ENCODE results near the gene GAS2L1.

GAS2L1 gene

DNA sequence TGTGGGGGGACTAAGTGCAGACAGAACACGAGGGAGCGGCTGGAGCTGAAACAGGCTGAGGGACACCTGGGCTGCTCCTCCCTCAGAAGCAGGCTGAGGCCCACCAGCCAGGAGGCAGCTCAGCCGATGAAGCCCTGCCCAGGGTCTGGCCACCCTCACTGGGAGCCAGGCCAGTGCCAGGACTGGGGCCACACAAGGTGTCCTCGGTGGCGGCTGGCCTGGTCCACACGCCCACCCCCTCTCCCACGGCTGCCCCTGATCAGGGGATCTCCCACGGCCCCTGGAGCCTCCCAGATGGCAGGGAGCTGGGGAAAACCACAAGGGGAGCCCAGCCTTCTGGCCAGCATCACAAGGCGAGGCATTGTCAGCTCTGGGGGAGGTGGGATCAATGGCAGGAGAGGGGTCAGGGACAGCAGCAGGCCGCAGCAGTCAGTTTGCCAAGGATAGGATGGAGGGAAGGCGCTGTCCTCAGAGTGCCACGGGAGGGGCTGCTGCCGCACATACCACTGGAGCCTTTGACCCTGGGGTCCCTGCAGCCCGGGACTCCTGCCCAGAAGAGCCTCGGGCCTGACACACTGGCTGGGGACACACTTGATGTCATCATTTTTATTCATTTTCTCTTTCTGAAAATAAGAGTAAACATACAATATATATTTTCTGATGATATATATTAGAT, 20.8 kb downstream of the GAS2L1 start:
- no peak for DNase-seq (ENCODE audit: low spot score)

DNA sequence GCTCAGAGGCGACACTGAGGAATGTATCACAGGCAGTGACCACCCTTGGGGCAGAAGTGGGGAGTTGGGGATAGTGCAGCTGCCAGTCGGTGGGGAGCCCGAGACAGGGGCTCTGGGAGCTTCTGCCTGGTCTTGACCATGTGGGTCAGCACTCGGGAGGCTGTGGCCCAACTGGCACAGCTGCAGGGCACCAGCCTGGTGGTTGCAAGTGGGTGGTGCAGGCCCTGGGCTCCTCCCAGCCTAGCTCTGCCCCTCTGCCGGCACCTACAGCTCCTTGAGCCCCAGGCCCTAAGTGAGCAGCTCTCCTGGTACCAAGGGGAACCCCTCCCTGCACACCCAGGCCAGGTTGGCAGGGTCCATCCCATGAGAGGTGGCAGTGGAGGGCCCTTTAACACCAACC, 21.6 kb downstream of the GAS2L1 start:
- no peak for DNase-seq (ENCODE audit: low spot score)

DNA sequence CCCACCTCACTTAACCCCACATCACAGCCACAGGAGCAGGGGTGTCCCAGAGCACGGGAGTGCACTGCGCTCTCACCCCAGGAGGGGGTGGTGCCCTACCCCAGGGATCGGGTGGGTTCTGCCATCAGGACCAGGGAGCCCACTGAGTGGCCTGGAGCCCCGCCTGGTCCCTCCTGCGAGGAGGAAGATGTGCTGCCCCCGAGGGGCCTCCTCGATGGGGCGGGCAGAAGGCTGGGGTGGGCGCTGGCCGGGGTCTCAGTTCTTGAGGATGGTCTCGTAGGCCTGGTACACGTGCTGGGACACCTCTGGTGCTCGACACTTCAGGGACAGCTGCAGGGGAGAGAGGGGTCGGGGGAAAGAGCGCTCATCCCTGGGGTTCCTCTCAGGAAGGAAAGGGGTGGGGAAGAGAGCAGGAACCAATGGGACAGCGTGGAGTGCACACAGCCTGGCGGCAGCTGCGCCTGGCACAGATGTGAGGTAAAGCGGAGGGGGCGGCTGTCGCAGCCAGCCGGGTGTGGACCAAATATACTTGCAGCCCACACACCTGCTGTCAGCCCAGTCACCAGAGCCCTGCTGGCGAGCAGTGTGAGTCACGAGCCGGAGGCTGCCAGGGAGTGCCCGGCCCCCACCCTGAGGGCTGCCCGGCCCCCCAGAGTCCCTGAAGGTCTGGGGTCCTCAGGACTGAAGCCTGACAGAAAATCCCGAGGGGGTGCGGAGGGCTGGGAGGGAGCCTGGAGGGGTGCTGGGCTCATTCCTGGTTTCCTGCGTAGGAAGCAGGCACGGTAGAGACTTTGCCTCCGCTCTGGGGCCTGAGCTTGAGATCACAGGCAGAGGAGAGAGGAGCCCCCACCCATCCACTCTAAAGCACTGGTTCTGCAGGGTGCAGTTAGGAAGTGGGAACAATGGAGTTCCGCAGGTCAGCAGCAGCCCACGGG, 22.4 kb downstream of the GAS2L1 start:
- DNase-seq (ENCODE audit: low spot score) = no peak

DNA sequence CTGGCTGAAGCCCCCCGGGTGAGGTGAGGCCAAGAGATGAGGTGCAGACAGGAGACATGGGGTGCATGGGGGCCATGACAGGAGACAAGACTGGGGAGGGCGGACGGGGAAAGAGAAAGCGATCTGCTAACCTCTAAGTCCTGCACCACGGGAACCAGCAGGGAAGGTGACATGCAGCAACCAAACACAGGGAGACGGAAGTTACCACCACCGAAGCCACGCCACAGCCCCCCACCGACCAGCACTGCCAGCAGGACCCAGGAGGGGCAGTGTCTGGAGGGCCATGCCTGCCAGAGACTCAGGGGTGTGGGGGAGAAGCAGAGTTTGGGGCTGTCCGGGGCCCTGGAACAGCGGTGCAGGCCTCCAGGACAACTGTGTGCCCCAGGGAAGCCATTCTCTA, 23.1 kb downstream of the GAS2L1 start:
- no peak for DNase-seq (ENCODE audit: low spot score)

DNA sequence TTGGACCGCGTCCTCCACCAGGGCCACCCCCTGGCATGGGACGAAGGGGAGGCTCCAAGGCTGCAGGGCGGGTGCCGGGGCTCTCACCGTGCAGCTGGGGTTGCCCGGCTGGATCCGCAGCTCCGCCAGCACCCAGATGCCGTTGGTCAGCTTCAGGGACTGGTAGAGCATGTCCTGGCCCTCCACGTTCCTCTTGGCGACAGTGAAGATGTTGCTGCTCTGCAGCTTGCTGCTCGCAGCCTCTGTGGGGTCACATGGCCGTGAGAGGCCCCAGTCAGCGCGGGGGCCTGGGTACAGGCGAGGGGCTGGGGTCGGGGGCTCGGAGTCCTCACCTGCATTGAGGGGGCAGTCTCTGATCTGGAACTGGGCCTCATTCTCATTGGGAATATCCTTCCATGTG, 23.8 kb downstream of the GAS2L1 start:
- DNase-seq (ENCODE audit: low spot score) = no peak

DNA sequence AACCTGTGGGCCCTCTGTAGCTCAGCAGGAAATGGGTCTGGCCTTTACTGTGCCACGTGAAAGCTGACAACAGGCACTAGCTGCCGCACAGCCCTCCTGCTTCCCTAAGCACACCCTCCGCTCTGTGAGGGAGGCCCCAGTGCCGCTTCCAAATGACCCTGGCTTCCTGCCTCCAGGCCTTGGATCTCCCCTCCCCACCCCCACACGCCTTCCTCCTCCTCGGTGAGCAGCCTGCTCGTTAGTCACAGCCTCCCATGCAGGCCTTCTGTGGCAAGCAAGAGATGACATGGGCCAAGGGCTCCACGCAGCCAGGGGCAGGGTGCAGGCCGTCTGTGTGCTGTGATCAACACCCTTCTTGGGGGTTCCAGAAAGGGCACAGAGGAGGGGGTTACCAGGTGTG, 24.3 kb downstream of the GAS2L1 start:
- no peak for DNase-seq (ENCODE audit: low spot score)

DNA sequence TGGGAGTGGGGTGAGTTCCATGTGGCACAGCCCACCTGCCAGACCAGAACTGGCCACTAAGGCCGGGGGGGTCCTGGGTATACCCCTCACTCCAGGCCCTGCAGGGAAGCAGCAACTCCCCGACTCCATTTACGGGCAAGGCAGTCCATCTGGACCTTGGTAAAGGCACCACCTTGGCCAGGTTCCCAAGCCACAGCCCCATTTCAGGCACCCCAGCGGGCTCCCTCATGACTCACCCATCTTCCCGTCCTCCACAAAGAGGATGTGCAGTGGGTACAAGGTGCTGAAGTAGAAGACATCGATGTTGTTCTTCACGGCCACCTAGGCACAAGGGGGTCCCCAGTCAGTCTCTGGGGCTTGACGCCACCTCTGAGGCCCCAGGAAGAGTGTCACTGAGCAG, 24.8 kb downstream of the GAS2L1 start:
- no peak for DNase-seq (ENCODE audit: low spot score)

DNA sequence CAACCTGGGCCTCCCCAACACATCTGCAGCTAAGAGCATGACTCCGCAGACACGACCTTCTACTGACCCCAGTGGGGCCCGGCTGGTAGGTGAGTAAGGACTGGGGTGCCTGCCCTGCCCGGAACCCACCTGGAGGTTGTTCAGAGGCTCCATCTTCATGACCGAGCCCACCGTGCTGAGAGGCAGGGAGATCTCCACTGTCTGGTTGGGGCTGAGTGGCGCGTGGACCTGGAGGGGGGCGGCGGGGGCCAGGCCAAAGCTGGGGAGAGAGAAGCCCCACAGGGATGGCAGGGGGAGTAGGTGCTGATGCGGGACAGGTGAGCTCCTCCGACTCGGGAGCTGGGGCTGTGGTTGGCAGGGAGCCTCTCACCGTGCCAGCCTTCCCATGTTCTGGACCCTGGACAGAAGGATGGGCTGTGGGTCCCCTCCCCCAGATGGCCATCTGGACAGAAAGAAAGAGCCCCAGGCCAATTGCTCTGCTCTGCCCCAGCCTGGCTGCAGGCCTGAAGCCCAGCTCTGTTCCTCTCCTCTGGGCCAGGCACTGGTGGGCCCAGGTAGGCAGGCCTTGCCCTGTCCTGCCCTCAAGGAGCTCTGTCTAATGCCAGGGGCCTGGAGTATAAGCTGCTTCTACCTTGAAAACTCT, 25.3 kb downstream of the GAS2L1 start:
- DNase-seq (ENCODE audit: low spot score) = no peak

DNA sequence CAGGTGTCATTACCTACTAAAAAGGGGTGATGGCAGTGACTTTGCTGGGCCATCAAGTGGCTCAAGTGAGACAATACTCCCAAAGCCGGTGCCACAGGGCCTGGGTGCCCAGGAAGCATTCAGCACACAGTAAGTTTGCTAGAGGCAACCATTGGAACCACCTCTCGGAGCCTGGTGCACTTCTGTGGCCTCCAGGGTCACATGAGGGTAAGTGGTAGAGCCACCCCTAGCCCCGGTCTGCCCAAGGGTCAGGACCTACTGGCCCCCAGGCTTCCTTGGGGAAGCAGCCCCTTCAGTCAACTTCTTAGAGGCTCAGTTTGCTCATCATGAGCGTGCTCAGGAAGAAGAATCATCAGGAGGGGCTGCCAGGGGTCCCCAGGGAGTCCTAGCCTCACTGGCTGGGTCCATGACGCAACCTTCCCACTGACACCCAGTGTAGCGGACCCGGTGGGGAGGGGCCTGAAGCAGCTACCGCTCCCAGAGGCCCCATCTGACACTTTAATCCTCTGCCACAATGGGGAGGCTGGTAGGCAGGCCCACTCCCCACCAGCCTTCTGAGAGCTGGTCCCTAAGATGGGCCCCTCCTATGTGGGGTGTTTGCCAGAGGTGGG, 26.5 kb downstream of the GAS2L1 start:
- DNase-seq (ENCODE audit: low spot score) = no peak

DNA sequence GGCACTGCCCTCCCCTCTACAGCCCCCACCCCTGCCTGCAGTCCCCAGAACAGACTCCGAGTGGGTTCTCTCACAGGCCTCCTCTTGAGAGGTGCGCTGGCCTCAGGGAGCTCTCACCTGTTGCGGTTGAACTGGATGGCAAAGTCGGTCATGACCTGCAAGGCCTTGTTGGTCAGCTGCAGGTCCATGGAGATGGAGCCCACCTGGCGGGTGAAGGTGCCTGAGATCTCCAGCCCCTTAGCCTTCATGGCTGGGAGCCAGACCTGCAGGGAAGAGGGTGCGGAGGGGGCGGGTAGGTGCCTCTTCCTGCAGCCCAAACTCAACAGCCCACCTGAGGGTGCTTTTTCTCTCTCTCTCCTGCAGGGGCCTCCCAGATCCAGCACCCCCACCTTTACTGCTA, 27.7 kb downstream of the GAS2L1 start:
- DNase-seq (ENCODE audit: low spot score) = no peak

DNA sequence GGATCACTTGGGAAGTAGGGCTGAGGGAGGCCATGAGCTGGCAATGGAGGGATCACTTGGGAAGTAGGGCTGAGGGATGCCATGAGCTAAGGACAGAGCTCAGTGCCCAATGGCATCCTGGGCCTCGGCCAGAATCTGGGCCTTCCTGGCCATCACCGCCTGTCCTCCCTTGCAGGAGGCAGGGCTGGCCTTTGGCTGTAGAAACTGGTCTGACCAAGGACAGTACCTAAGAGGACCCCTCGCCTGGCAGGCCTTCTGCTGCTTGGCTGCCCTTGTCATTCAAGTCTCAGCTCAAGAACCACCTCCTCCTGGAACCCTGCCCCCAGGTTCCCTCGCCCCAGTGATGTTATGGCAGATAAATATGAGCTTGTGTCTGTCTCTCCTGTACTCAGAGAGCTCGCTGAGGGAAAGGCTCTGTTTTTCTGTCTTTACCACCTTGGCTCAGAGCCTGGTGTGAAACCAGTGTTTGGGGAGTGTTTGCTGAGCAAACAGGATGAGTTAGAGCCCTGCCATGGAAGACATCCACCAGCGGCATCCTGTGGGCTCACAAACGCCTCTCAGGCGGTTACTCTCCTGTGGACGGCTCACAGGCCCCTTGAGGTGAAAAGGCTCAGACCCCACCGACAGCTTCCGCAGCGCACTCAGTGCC, 28.4 kb downstream of the GAS2L1 start:
- DNase-seq (ENCODE audit: low spot score) = no peak

DNA sequence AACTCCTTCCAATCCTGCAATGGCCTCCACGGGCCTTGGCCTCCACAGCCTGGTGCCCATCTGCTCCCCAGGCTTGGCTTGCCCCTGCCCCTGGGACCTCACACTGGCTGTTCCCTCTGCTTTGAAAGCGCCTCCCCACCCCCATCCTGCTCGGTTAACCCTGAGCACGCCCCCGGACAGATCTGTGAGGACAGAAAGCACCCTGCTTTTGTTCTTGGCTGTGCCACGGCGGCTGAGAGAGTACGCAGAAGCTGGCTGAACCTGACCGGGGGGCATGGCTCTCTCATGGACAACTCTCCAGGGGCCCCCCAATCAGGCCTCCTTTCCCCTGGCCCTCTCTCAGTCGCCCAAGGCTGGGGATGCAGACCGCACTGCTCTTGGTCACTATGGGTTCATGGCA, 29.2 kb downstream of the GAS2L1 start:
- DNase-seq (ENCODE audit: low spot score) = no peak

DNA sequence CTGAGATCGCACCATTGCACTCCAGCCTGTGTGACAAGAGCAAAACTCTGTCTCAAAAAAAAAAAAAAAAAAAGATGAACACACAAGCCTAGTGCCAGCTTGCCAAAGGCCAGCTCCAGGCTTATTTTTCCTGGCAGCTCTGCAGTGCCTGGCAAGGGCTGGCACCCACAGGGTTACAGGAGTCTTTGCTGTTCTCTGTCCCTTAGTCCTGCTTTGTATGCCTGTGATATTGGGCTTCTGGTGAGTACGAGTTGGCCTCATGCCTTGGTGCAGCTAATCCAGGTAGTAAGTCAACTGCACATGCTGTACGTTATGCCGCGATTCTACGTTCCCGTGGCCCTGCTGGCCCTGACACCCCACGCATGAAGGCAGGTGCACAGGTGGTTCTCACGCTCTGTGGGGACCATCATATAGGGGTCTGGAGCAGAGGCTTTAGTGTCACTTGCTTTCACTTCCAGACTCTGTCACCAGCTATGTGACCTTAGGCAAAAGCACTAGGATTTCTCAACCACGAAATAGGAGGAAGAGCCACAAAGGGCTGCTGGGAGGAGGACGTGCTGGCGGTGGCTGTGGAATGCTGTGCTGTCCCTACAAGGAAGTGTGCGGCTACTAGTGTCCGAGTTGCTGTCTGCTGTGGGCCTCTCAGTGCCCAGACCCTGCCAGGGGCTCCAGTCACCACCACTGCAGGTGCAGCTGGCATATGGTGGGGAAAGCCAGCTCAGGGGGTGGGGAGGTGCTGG, 30.5 kb downstream of the GAS2L1 start:
- no peak for DNase-seq (ENCODE audit: low spot score)

DNA sequence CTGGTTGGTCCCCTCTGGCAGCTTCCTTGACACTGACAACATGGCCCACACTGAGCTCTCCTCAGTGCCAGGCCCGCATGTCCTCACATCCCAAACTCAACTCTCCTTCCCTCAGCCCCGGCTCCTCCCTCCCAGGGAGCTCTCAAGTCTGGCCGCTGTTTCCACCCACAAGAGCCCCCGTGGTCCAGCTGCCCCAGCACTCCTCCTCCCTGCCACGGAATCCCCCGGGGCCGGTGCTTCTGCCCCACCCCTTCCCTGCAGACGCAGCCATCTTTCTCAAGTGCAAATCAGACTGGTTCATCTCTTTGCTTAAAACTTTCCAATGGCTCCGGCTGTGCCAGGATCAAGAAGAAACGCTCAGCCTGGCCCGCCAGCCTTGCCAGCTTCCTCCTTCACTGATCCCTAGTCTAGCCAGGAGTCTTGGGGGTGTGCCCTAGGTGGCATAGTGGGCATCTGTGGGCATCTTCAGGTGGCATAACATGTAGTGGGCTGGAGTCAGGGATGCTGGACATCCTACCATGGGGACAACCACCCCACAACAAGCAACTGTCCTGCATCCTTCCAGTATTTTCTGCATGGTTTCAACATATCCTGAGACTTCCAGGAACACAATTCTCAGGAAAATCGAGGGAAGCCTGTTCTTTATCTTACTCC, 31.3 kb downstream of the GAS2L1 start:
- no peak for DNase-seq (ENCODE audit: low spot score)

DNA sequence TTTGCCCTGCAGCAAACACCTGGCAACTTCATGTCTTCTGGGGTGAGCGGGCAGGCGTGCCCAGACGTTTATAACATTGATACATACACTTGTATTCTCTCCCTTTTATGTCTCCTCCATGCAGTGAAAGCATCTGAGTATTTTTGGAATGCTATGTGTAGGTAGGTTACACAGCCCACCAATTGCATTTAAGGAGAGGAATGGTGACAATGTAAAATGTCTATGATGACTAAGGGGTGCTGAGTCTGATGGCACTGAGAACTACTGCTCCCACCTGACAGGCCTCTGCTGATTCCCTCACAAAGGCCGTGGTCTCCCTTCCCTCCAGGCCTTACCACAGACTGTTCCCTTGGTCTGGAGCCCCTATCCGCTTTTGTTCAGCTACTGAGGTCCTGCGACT, 31.9 kb downstream of the GAS2L1 start:
- no peak for DNase-seq (ENCODE audit: low spot score)

DNA sequence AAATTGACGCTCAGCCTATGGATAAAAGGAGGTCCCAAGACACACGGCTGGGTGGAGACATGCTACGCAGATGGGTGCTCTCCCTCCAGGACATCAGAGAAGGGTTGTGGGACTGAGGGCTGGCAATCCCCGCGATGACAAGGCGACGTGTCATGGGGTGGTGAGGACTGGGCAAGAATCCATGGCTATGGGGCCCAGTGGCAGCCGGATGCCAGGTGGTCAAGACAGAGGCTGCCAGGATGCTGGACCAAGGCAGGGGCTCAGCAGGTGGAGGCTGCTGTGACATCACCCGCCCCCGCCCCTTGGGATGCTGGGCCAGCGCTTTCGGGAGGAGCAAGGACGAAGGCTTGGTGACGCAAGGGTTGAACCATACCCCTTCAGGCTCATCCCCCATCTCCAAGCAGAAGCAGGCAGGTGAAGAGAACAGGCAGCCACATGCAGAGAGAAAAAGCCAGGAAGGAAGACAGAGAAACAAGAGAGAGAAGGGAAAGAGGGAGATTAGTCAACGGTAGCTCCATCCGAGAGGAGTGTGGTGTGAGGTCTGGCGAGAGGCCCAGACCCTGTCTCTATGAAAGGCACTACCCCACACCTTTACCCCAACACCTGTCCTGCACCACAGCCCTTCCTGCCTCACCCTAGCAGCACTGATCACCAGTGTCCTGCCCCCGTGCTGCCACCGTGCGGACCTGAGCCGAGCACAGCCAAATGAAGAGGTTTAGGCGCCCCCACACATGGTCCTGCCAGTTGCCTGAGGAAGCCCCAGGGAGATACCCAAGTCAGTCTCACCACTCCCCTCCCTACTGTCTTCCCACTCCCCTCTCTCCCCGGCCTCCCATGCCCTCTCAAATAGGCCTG, 33.2 kb downstream of the GAS2L1 start:
- DNase-seq (ENCODE audit: low spot score) = no peak

DNA sequence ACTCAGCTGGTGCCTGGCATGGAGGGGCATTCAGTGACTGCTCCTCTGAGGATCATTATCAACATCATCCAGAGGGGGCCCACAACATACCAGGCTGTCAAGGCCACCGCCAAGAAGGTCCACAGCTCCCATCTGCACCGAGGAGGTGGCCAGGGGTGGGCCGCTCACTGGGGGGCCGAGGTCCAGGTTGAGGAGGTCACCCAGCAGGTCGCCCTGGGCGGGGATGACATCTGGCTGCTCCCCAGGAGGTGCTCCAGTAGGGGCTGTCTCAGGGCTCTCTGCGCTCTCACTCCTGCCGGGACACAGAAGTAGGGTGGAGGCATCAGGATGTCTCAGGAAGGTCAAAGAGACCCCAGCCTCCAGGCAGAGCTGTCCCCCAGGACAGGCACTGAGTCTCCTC, 34.1 kb downstream of the GAS2L1 start:
- DNase-seq (ENCODE audit: low spot score) = no peak

DNA sequence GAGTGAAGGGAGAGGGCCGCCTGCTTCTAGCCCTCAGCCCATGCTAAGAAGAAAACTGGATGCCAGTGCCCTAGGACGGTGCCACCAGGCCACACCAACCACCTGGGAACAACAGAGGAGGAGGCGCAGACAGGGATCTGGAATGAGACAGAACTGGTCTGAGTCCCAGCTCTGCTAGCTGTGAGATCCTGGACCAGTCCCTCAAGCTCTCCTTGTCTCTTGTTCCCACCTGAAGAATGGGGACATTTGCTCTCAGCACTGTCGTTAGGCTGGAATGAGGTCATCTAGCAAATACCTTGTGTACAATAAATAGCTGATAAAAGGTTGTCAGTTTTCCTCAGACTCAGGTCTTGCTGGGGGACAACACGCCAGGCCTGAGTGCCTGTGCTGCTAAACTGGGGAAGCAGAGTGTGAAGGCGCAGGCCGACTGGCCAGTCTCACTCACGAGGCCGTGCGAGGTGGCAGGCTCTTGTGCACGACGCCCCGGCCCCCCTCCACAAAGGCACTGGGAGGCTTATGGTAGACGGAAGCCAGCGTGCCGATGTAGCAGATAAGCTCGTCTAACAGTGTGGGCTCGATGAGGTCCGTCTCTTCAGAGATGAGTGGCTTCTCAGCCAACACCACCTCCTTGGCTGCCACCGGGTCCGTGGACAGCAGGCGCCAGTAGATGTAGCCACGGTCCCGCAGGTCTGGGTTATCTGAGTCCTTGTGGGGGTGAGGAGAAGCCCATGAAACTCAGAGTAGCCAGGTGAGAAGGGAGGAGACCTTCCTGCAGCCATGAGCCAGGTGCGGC, 34.8 kb downstream of the GAS2L1 start:
- DNase-seq (ENCODE audit: low spot score) = no peak

DNA sequence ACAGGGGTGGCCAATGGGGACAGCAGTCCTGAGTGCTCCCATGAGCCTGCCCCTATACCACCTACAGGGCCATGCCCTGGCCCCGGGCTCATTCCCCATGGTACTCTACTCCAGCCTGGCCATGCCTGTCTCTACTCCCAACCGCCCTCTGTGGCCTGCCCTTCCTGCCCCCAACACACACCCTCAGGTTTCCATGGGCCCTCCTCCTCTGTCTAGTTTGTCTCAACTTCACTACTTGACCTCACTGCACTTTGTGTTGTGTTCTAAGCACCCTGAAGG, 35.3 kb downstream of the GAS2L1 start:
- no peak for DNase-seq (ENCODE audit: low spot score)
